Measurements from ENCODE around the gene SPEF2. TPM values are rescaled to one million over a fixed set of nuclear protein-coding genes. Genes with fewer than 3 reads are reported as not detected.

SPEF2 gene
- polyA plus RNA-seq, 2 of the 4 experiments (the other 2 are of a cell fraction), result 2.2 to 8.7 TPM

DNA sequence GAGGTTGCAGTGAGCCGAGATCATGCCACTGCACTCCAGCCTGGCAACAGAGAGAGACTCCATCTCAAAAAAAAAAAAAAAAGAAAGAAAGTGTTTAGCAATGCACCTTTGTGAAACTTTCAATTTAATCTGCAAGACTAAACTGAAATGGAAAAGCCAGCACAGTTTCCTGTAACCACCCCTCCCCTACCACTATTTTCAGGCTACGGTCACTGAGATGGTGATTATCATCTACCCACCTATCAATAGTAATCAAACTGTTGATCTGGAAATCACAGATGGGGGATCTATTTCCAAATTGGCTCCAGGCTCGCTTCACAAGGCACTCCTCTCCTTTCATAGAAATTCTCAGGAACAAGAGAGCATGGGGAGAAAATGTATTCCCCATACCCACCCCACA, 208.4 kb downstream of the SPEF2 start:
- Histone ChIP-seq H3K4me3 (no peak overlapping the region), H3K9me3 (no peaks in the 10 kb centered on the region), H3K4me2 (no peak overlapping the region), H3K4me1 (no peaks in the 10 kb centered on the region), H3K27ac (no peak overlapping the region)
- WGBS (ENCODE audit: missing lambda C conversion rate), result 17% methylated on average over 3 of the region's 3 CpGs
- POLR2A ChIA-PET, result no interaction called here
- CTCF ChIA-PET, result interaction anchor here (1.5 kb wide), 1 partner anchor 102 kb away, joined by 3 read pairs; no protein-coding TSS in a partner anchor
- DNase-seq (ENCODE audit: low read depth in 1 of 2, low spot score in 1 of 2) (no peak), FAIRE-seq (no peak), ATAC-seq (no peak)
- TF ChIP-seq MAFK (IDR thresholded peaks at IDR 0.05; ENCODE audit: partially characterized antibody) (no peak), FOSL2 (IDR thresholded peaks at IDR 0.05) (no peak), FOSL2 (CRISPR knock-in tag; IDR thresholded peaks at IDR 0.05) (no peak), HDAC2 (IDR thresholded peaks at IDR 0.05) (no peak), NFE2L2 (conservative IDR thresholded peaks at IDR 0.05; ENCODE audit: low read length) (no peak), CBX2 (IDR thresholded peaks at IDR 0.05; ENCODE audit: borderline replicate concordance, low read depth) (no peak), CHD4 (IDR thresholded peaks at IDR 0.05; ENCODE audit: borderline replicate concordance) (no peak), JUNB (IDR thresholded peaks at IDR 0.05) (no peak), CEBPB (IDR thresholded peaks at IDR 0.05) (no peak), PHF8 (IDR thresholded peaks at IDR 0.05; ENCODE audit: borderline replicate concordance, low read depth) (no peak), HEYL (CRISPR knock-in tag; IDR thresholded peaks at IDR 0.05) (no peak), HOXB13 (CRISPR knock-in tag; IDR thresholded peaks at IDR 0.05; ENCODE audit: low read depth) (no peak), NPAS2 (CRISPR knock-in tag; IDR thresholded peaks at IDR 0.05; ENCODE audit: borderline replicate concordance) (no peak)
- TF ChIP-seq, protein P1, sequence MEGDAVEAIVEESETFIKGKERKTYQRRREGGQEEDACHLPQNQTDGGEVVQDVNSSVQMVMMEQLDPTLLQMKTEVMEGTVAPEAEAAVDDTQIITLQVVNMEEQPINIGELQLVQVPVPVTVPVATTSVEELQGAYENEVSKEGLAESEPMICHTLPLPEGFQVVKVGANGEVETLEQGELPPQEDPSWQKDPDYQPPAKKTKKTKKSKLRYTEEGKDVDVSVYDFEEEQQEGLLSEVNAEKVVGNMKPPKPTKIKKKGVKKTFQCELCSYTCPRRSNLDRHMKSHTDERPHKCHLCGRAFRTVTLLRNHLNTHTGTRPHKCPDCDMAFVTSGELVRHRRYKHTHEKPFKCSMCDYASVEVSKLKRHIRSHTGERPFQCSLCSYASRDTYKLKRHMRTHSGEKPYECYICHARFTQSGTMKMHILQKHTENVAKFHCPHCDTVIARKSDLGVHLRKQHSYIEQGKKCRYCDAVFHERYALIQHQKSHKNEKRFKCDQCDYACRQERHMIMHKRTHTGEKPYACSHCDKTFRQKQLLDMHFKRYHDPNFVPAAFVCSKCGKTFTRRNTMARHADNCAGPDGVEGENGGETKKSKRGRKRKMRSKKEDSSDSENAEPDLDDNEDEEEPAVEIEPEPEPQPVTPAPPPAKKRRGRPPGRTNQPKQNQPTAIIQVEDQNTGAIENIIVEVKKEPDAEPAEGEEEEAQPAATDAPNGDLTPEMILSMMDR (IDR thresholded peaks at IDR 0.05), result no peak
- TF ChIP-seq, protein P2, sequence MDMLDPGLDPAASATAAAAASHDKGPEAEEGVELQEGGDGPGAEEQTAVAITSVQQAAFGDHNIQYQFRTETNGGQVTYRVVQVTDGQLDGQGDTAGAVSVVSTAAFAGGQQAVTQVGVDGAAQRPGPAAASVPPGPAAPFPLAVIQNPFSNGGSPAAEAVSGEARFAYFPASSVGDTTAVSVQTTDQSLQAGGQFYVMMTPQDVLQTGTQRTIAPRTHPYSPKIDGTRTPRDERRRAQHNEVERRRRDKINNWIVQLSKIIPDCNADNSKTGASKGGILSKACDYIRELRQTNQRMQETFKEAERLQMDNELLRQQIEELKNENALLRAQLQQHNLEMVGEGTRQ (IDR thresholded peaks at IDR 0.05), result no peak
- TF ChIP-seq, protein P3, sequence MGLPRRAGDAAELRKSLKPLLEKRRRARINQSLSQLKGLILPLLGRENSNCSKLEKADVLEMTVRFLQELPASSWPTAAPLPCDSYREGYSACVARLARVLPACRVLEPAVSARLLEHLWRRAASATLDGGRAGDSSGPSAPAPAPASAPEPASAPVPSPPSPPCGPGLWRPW (IDR thresholded peaks at IDR 0.05), result no peak
- TF ChIP-seq, protein P4, sequence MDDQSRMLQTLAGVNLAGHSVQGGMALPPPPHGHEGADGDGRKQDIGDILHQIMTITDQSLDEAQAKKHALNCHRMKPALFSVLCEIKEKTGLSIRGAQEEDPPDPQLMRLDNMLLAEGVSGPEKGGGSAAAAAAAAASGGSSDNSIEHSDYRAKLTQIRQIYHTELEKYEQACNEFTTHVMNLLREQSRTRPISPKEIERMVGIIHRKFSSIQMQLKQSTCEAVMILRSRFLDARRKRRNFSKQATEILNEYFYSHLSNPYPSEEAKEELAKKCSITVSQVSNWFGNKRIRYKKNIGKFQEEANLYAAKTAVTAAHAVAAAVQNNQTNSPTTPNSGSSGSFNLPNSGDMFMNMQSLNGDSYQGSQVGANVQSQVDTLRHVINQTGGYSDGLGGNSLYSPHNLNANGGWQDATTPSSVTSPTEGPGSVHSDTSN (IDR thresholded peaks at IDR 0.05), result no peak

DNA sequence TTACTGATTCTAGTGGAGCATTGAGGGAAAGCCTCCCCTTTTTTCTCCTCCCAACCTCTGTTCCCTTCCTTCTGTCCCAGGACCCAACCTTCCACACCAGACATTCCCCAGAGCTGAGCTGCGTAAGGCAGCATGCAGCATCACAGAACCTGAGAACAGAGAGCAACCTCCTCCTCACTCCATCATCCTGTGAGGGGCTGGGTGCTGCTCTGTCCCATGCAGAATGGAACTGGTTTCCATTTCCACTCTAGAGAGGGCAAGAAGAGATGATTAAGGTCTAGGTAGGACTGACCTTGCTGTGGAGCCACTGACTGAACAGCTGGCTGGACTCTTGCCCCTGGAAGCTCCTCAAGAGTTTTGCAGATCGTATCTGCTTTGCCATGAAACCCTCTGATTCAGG, 208.9 kb downstream of the SPEF2 start:
- no peak overlapping the region for H3K27ac ChIP-seq
- TF ChIP-seq JUNB (IDR thresholded peaks at IDR 0.05), result no peak
- TF ChIP-seq EHF (CRISPR knock-in tag; IDR thresholded peaks at IDR 0.05), result no peak
- TF ChIP-seq, protein P5, sequence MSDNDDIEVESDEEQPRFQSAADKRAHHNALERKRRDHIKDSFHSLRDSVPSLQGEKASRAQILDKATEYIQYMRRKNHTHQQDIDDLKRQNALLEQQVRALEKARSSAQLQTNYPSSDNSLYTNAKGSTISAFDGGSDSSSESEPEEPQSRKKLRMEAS (IDR thresholded peaks at IDR 0.05), result no peak
- TF ChIP-seq FOSB (CRISPR knock-in tag; IDR thresholded peaks at IDR 0.05), result no peak
- TF ChIP-seq HOXA7 (CRISPR knock-in tag; IDR thresholded peaks at IDR 0.05), result no peak
- no peak for TF ChIP-seq CHD4 (IDR thresholded peaks at IDR 0.05; ENCODE audit: borderline replicate concordance)
- TF ChIP-seq RNF2 (IDR thresholded peaks at IDR 0.05; ENCODE audit: borderline replicate concordance, low read depth), result no peak
- ChIA-PET CTCF (no interaction called here), POLR2A (no interaction called here)
- no peak for FAIRE-seq
- no peaks in the 10 kb centered on the region for H3K4me1 ChIP-seq
- ATAC-seq, result no peak
- H3K4me2 ChIP-seq, result no peak overlapping the region
- H3K9me3 ChIP-seq, result no peaks in the 10 kb centered on the region
- no peak overlapping the region for H3K4me3 ChIP-seq
- no peak for DNase-seq (ENCODE audit: low read depth in 1 of 2, low spot score in 1 of 2)
- 15% methylated on average over 2 of the region's 2 CpGs for WGBS (ENCODE audit: missing lambda C conversion rate)

Data from A549 (cell line).